H1 (cell line): ENCODE measurements around the gene NFATC1. TPM values are rescaled to one million over a fixed set of nuclear protein-coding genes. Genes with fewer than 3 reads are reported as not detected.
A peak's percentile ranks its signal among the peaks of the same experiment; 100 is the strongest.

ENCODE experiments used
- CTCF ChIA-PET: fragments of 300-600 bp; sonication (Branson Sonifier 250); formaldehyde crosslinking; loops from one replicate; lab custom pipeline; 2021; ENCODE audit not compliant: partially characterized antibody; lab: Charles Lee
- POLR2A ChIA-PET: fragments of 300-600 bp; sonication (Branson Sonifier 250); formaldehyde crosslinking; loops from one replicate; lab custom pipeline; 2021; ENCODE audit warnings: inconsistent platforms; ENCODE audit not compliant: partially characterized antibody; lab: Charles Lee
- DNase-seq, 2 experiments: peaks; one replicate each; pipeline versions ENCODE4 v3.0.0 to v3.0.0-alpha.2; 2010 to 2022; ENCODE audit warnings: low spot score in 2 of 2, low read depth in 1 of 2, mixed read lengths in 1 of 2
- FAIRE-seq: peaks from 2 replicates; lab custom pipeline; 2011; peaks lifted over from hg19 to GRCh38; lab: Jason Lieb, UNC
- H2AFZ ChIP-seq: 2 replicates; pipeline ENCODE4 v1.8.1; 2012; ENCODE audit warnings: low read length, inconsistent platforms
- H2AK5ac ChIP-seq: 2 replicates; pipeline ENCODE4 v1.6.1; 2013; ENCODE audit warnings: low read depth, low read length
- H2BK120ac ChIP-seq: replicated peaks from 2 replicates; pipeline ENCODE3; 2013; ENCODE audit warnings: low read depth, low read length, inconsistent platforms
- H2BK12ac ChIP-seq: 2 replicates; pipeline ENCODE4 v1.6.1; 2013; ENCODE audit warnings: low read depth, low read length
- H2BK15ac ChIP-seq: 2 replicates; pipeline ENCODE4 v1.6.1; 2013; ENCODE audit warnings: low read length
- H2BK20ac ChIP-seq: 2 replicates; pipeline ENCODE4 v1.6.1; 2013; ENCODE audit warnings: low read length
- H2BK5ac ChIP-seq: 2 replicates; pipeline ENCODE4 v1.6.1; 2013; ENCODE audit warnings: low read depth, low read length
- H3K14ac ChIP-seq: 2 replicates; pipeline ENCODE4 v1.6.1; 2013; ENCODE audit warnings: inconsistent platforms; ENCODE audit not compliant: insufficient read length
- H3K18ac ChIP-seq: 2 replicates; pipeline ENCODE4 v1.6.1; 2013; ENCODE audit warnings: low read length; ENCODE audit errors: extremely low read depth
- H3K23ac ChIP-seq: 2 replicates; pipeline ENCODE4 v1.6.1; 2013; ENCODE audit warnings: inconsistent platforms; ENCODE audit not compliant: insufficient read length
- H3K23me2 ChIP-seq: 2 replicates; pipeline ENCODE4 v1.6.1; 2013; ENCODE audit warnings: low read depth, low read length
- H3K27ac ChIP-seq: 2 replicates; pipeline ENCODE4 v1.6.1; 2011; ENCODE audit warnings: low read depth, low read length, inconsistent platforms
- H3K27me3 ChIP-seq, 4 experiments: replicated peaks in 1 of 4; 1 replicate in 1 of 4; 2 replicates in 3 of 4; pipeline versions ENCODE4 v1.6.1 to v1.8.1; 2011 to 2013; ENCODE audit warnings: low read length in 3 of 4, mild to moderate bottlenecking in 3 of 4, inconsistent platforms in 2 of 4, mixed read lengths in 2 of 4, moderate library complexity in 1 of 4; ENCODE audit not compliant: control insufficient read depth in 3 of 4, insufficient read depth in 3 of 4; ENCODE audit errors: extremely low read depth in 1 of 4
- H3K36me3 ChIP-seq, 4 experiments: 2 replicates each; pipeline versions ENCODE4 v1.6.1 to v1.8.1; 2011 to 2013; ENCODE audit warnings: mild to moderate bottlenecking in 4 of 4, low read length in 3 of 4, moderate library complexity in 2 of 4, control low read depth in 1 of 4, inconsistent platforms in 1 of 4; ENCODE audit not compliant: insufficient read depth in 4 of 4, control insufficient read depth in 2 of 4
- H3K4ac ChIP-seq: replicated peaks from 2 replicates; pipeline ENCODE3; 2013; ENCODE audit warnings: low read length, low read depth, mixed read lengths, inconsistent platforms; ENCODE audit not compliant: insufficient read length
- H3K4me1 ChIP-seq, 4 experiments: replicated peaks in 1 of 4; 1 replicate in 1 of 4; 2 replicates in 3 of 4; pipeline versions ENCODE4 v1.6.1 to v1.8.1; 2011 to 2013; ENCODE audit warnings: low read length in 3 of 4, inconsistent platforms in 2 of 4, mixed read lengths in 1 of 4; ENCODE audit not compliant: insufficient read depth in 4 of 4, control insufficient read depth in 3 of 4
- H3K4me2 ChIP-seq, 2 experiments: 2 replicates each; pipeline versions ENCODE4 v1.6.1 to v1.8.1; 2011 to 2013; ENCODE audit warnings: low read depth in 2 of 2, low read length in 2 of 2, control low read depth in 1 of 2, inconsistent platforms in 1 of 2, mild to moderate bottlenecking in 1 of 2; ENCODE audit not compliant: insufficient read depth in 1 of 2
- H3K4me3 ChIP-seq, 4 experiments: fragments of 200-600, 300-600 bp in 1 of 4; sonication (generic), shearing (Covaris generic), sonication (Bioruptor Twin) in 1 of 4; 2 replicates each; pipeline versions ENCODE4 v1.5.1 to v1.8.1; 2011 to 2016; ENCODE audit warnings: low read length in 4 of 4, low read depth in 3 of 4, control low read depth in 2 of 4, inconsistent platforms in 2 of 4, mild to moderate bottlenecking in 2 of 4, mixed read lengths in 1 of 4, moderate library complexity in 1 of 4; ENCODE audit not compliant: insufficient read depth in 2 of 4; ENCODE audit errors: extremely low read depth in 1 of 4
- H3K56ac ChIP-seq: replicated peaks from 2 replicates; pipeline ENCODE3; 2013; ENCODE audit warnings: low read depth, mild to moderate bottlenecking, mixed read lengths, low read length, inconsistent platforms; ENCODE audit not compliant: insufficient read length
- H3K79me1 ChIP-seq: 2 replicates; pipeline ENCODE4 v1.6.1; 2013; ENCODE audit warnings: low read depth, low read length, control low read depth
- H3K79me2 ChIP-seq, 2 experiments: 2 replicates each; pipeline versions ENCODE4 v1.6.1 to v1.8.1; 2012 to 2013; ENCODE audit warnings: low read length in 2 of 2, mild to moderate bottlenecking in 2 of 2, inconsistent platforms in 1 of 2; ENCODE audit not compliant: insufficient read depth in 2 of 2, control insufficient read depth in 1 of 2
- H3K9ac ChIP-seq, 4 experiments: replicated peaks in 1 of 4; 1 replicate in 1 of 4; 2 replicates in 3 of 4; pipeline versions ENCODE4 v1.6.1 to v1.8.1; 2011 to 2013; ENCODE audit warnings: low read depth in 3 of 4, low read length in 3 of 4, control low read depth in 2 of 4, mild to moderate bottlenecking in 2 of 4, moderate library complexity in 2 of 4, inconsistent platforms in 1 of 4; ENCODE audit errors: extremely low read depth in 1 of 4
- H3K9me3 ChIP-seq, 2 experiments: 2 replicates each; pipeline versions ENCODE4 v1.6.1 to v1.8.1; 2012 to 2013; ENCODE audit warnings: mild to moderate bottlenecking in 2 of 2, moderate library complexity in 2 of 2, control low read depth in 1 of 2, inconsistent platforms in 1 of 2, low read depth in 1 of 2, low read length in 1 of 2, mixed read lengths in 1 of 2; ENCODE audit not compliant: insufficient read depth in 2 of 2
- H4K20me1 ChIP-seq, 2 experiments: replicated peaks in 1 of 2; 2 replicates each; pipeline versions ENCODE3 to v1.8.1; 2011 to 2013; ENCODE audit warnings: inconsistent platforms in 2 of 2, low read length in 2 of 2, mild to moderate bottlenecking in 1 of 2; ENCODE audit not compliant: insufficient read depth in 2 of 2, control insufficient read depth in 1 of 2
- H4K5ac ChIP-seq: 2 replicates; pipeline ENCODE4 v1.6.1; 2013; ENCODE audit warnings: low read length, low read depth, mixed read lengths, inconsistent platforms; ENCODE audit not compliant: insufficient read length
- H4K8ac ChIP-seq: 2 replicates; pipeline ENCODE4 v1.8.0; 2013; ENCODE audit warnings: mild to moderate bottlenecking, moderate library complexity, low read length, inconsistent platforms; ENCODE audit not compliant: insufficient read depth; ENCODE audit errors: extremely low read depth
- H4K91ac ChIP-seq: replicated peaks from 2 replicates; pipeline ENCODE3; 2013; ENCODE audit warnings: low read length, mixed read lengths, inconsistent platforms; ENCODE audit not compliant: insufficient read length
- SP1 ChIP-seq: IDR thresholded peaks from 2 replicates; pipeline ENCODE4 v1.6.1; 2011; ENCODE audit warnings: low read depth, low read length
- USF2 ChIP-seq: IDR thresholded peaks from 2 replicates; pipeline ENCODE4 v1.6.1; 2011; ENCODE audit warnings: low read length, improper control_type of control experiment
- WGBS, 2 experiments: shearing (Covaris generic) in 1 of 2; methylation state at CpG; one replicate each; pipeline versions ENCODE4 v1.1.6 to v1.1.7; 2013 to 2015; ENCODE audit warnings: low lambda C conversion rate in 2 of 2, mixed read lengths in 2 of 2, inconsistent platforms in 1 of 2, low coverage in 1 of 2, missing lambda C conversion rate in 1 of 2; ENCODE audit not compliant: insufficient replicate concordance in 2 of 2, insufficient coverage in 1 of 2, insufficient read length in 1 of 2; ENCODE audit errors: extremely low coverage in 1 of 2, missing lambda C conversion rate in 1 of 2; 5-methylcytosine and 5-hydroxymethylcytosine counted together
- polyA plus RNA-seq, 7 experiments: library from polyadenylated mRNA; depleted of rRNA in 3 of 7; stranded (reverse) in 5 of 7; unstranded in 2 of 7; fragments of >200 nt in 5 of 7; fragments of 200-250 nt in 2 of 7; gene quantifications; 1 replicate in 5 of 7; 2 replicates in 1 of 7; 4 replicates in 1 of 7; pipeline versions ENCODE4 v1.2.1 to v1.2.3, GENCODE V29; 2011 to 2013; ENCODE audit warnings: missing spikeins in 2 of 7, mixed read lengths in 2 of 7
- total RNA-seq: library from RNA; stranded (reverse); fragmentation: NEBNext Ultra II Directional; extraction: Animal tissue kit (Norgen Biotek cat#: 25700); gene quantifications from 2 replicates; pipeline ENCODE4 v1.2.1, GENCODE V29; 2021

Gene NFATC1
- total and polyA plus RNA-seq, 2 of the 8 experiments (the other 6 are each of a cell fraction or from before 2014, with no cell fraction given): 2.0 to 6.6 TPM

- no peak overlapping the region for H3K14ac ChIP-seq
- no peak overlapping the region for H3K27ac ChIP-seq
- H3K23ac ChIP-seq: no peak overlapping the region
- H2AFZ ChIP-seq: no peak overlapping the region
- H3K9me3 ChIP-seq: no peaks in the 10 kb centered on the region; a peak in 1 of 4 replicates
- H2AK5ac ChIP-seq: no peak overlapping the region
- no peaks in the 10 kb centered on the region for H3K79me2 ChIP-seq
- H3K27me3 ChIP-seq: peaks cover 0 to 11% (median 3%) of the 10 kb centered on the region in 4 experiments; a peak in 4 of 7 replicates
- no peaks in the 10 kb centered on the region for H3K36me3 ChIP-seq
- no peaks in the 10 kb centered on the region for H3K79me1 ChIP-seq
- H3K18ac ChIP-seq: no peak overlapping the region
- ChIA-PET POLR2A (interaction anchor here (0.7 to 1.4 kb wide), 3 partner anchors 10 to 1244 kb away, joined by 3 read pairs; no protein-coding TSS in a partner anchor), CTCF (interaction anchor here (1.0 kb wide), 1 partner anchor 72 kb away, joined by 3 read pairs; no protein-coding TSS in a partner anchor)
- H4K8ac ChIP-seq: no peak overlapping the region
- H2BK12ac ChIP-seq: no peak overlapping the region
- peaks cover 0 to 6% (median 4%) of the 10 kb centered on the region in 4 experiments; a peak in 5 of 7 replicates for H3K4me1 ChIP-seq
- DNase-seq (peak in 1 of 2 experiments; percentile 39), FAIRE-seq (no peak)
- H4K5ac ChIP-seq: no peak overlapping the region
- no peak overlapping the region for H3K56ac ChIP-seq
- H2BK120ac ChIP-seq: no peak overlapping the region
- H2BK20ac ChIP-seq: no peak overlapping the region
- H3K4me2 ChIP-seq: no peak overlapping the region
- no peak overlapping the region for H3K9ac ChIP-seq
- 87% methylated on average over 42 of the region's 54 CpGs; no CpG with 5 or more reads in 1 of the 2 experiments for WGBS, 2 experiments
- no peak overlapping the region for H3K4ac ChIP-seq
- no peak overlapping the region for H2BK5ac ChIP-seq
- H4K91ac ChIP-seq: no peak overlapping the region
- no peak overlapping the region for H3K4me3 ChIP-seq
- no peaks in the 10 kb centered on the region for H4K20me1 ChIP-seq
- H2BK15ac ChIP-seq: no peak overlapping the region
- no peaks in the 10 kb centered on the region for H3K23me2 ChIP-seq
- TF ChIP-seq SP1 (no peak), USF2 (no peak)
These were observed 117.0 kb downstream of the NFATC1 start for GRCh38 chr18:79512461-79513380.
